Keratinocyte (primary cell): Measurements from ENCODE around the gene ERI3. TPM values are rescaled to one million over a fixed set of nuclear protein-coding genes. Genes with fewer than 3 reads are reported as not detected.

ENCODE experiments used
- DNase-seq: peaks from one replicate; pipeline ENCODE4 v3.0.0-alpha.2; 2011; ENCODE audit warnings: low read depth, missing footprints, low spot score
- FAIRE-seq: peaks from 2 replicates; lab custom pipeline; 2011; peaks lifted over from hg19 to GRCh38; lab: Jason Lieb, UNC
- H2AFZ ChIP-seq: 2 replicates; pipeline ENCODE4 v1.6.0; 2012; ENCODE audit warnings: low read length, control low read depth, inconsistent platforms; ENCODE audit not compliant: control insufficient read depth
- H3K27ac ChIP-seq: 2 replicates; pipeline ENCODE4 v1.5.1; 2011; ENCODE audit warnings: low read length; ENCODE audit not compliant: control insufficient read depth, insufficient read depth
- H3K27me3 ChIP-seq: 3 replicates; pipeline ENCODE4 v1.6.0; 2011; ENCODE audit warnings: low read length; ENCODE audit not compliant: control insufficient read depth, insufficient read depth; ENCODE audit errors: extremely low read depth
- H3K36me3 ChIP-seq, 2 experiments: 2 replicates in 1 of 2; 3 replicates in 1 of 2; pipeline ENCODE4 v1.5.1; 2011; ENCODE audit warnings: low read length in 2 of 2, mild to moderate bottlenecking in 1 of 2; ENCODE audit not compliant: control insufficient read depth in 2 of 2, insufficient read depth in 2 of 2; ENCODE audit errors: extremely low read depth in 1 of 2
- H3K4me1 ChIP-seq: 3 replicates; pipeline ENCODE4 v1.5.1; 2011; ENCODE audit warnings: low read length; ENCODE audit not compliant: control insufficient read depth, insufficient read depth; ENCODE audit errors: extremely low read depth
- H3K4me2 ChIP-seq: 3 replicates; pipeline ENCODE4 v1.6.0; 2011; ENCODE audit warnings: low read depth, low read length; ENCODE audit not compliant: control insufficient read depth, insufficient read depth; ENCODE audit errors: extremely low read depth
- H3K4me3 ChIP-seq, 3 experiments: fragments of 200-600 bp in 1 of 3; sonication (generic) in 1 of 3; 2 replicates in 2 of 3; 3 replicates in 1 of 3; pipeline ENCODE4 v1.5.1; 2011 to 2016; ENCODE audit warnings: low read length in 3 of 3, mild to moderate bottlenecking in 3 of 3, control low read depth in 2 of 3, inconsistent platforms in 1 of 3, low read depth in 1 of 3, mixed read lengths in 1 of 3, mixed run types in 1 of 3, moderate library complexity in 1 of 3; ENCODE audit not compliant: control insufficient read depth in 2 of 3, insufficient read depth in 2 of 3; ENCODE audit errors: extremely low read depth in 1 of 3
- H3K79me2 ChIP-seq: 2 replicates; pipeline ENCODE4 v1.6.0; 2012; ENCODE audit warnings: low read length; ENCODE audit not compliant: control insufficient read depth, insufficient read depth
- H3K9ac ChIP-seq: 3 replicates; pipeline ENCODE4 v1.6.0; 2011; ENCODE audit warnings: low read length; ENCODE audit not compliant: control insufficient read depth, insufficient read depth; ENCODE audit errors: extremely low read depth
- H3K9me1 ChIP-seq: 3 replicates; pipeline ENCODE4 v1.6.0; 2011; ENCODE audit warnings: low read length; ENCODE audit not compliant: control insufficient read depth, insufficient read depth; ENCODE audit errors: extremely low read depth
- H3K9me3 ChIP-seq: 2 replicates; pipeline ENCODE4 v1.5.1; 2012; ENCODE audit warnings: low read depth, low read length; ENCODE audit not compliant: control insufficient read depth
- H4K20me1 ChIP-seq: 3 replicates; pipeline ENCODE4 v1.6.0; 2011; ENCODE audit warnings: low read length; ENCODE audit not compliant: control insufficient read depth, insufficient read depth; ENCODE audit errors: extremely low read depth
- EZH2 ChIP-seq: IDR thresholded peaks from one replicate; pipeline ENCODE4 v1.6.1; 2012; ENCODE audit warnings: inconsistent platforms, mild to moderate bottlenecking, low read length, moderate library complexity
- dilution Hi-C: fragments of 300-500 bp; cut with MboI; formaldehyde crosslinking; loops from one replicate; pipeline ENCODE4 v1.7.0; 2020; ENCODE audit warnings: low sequenced_read_pairs; ENCODE audit not compliant: extremely low pct_ligation_motif_present
- polyA plus RNA-seq, 5 experiments: library from polyadenylated mRNA; depleted of rRNA in 3 of 5; stranded (reverse) in 3 of 5; stranded (forward) in 1 of 5; unstranded in 1 of 5; fragments of >200 nt; gene quantifications; 1 replicate in 1 of 5; 2 replicates in 3 of 5; 3 replicates in 1 of 5; pipeline versions ENCODE4 v1.2.1 to v1.2.3, GENCODE V29; 2011 to 2012; ENCODE audit warnings: missing spikeins in 2 of 5, low read depth in 1 of 5, low replicate concordance in 1 of 5
- TF ChIP-seq, protein P1 (sequence below), 3 experiments: IDR thresholded peaks in 1 of 3; conservative IDR thresholded peaks in 1 of 3; optimal IDR thresholded peaks in 1 of 3; 2 replicates in 2 of 3; 3 replicates in 1 of 3; pipeline versions ENCODE3 to v1.5.1; 2011; ENCODE audit warnings: low read length in 3 of 3, mild to moderate bottlenecking in 3 of 3, moderate library complexity in 2 of 3, control low read depth in 1 of 3, inconsistent platforms in 1 of 3; ENCODE audit not compliant: insufficient read depth in 2 of 3; ENCODE audit errors: extremely low read depth in 1 of 3

The ERI3 gene
- polyA plus RNA-seq, 1 donor (not counting 4 experiments of a cell fraction or from before 2014, with no cell fraction given) = 43.7 TPM

GRCh38 chr1:44251486-44251885 lies 103.6 kb downstream of the ERI3 start:
- peaks cover 2% of the 10 kb centered on the region for H3K9me1 ChIP-seq
- no peak overlapping the region for H3K9ac ChIP-seq
- dilution Hi-C loops = no loop called here
- no peak overlapping the region for H3K27ac ChIP-seq
- peaks cover under 1 to 3% of the 10 kb centered on the region in 2 experiments for H3K36me3 ChIP-seq
- peaks cover 3% of the 10 kb centered on the region for H4K20me1 ChIP-seq
- H3K4me2 ChIP-seq = no peak overlapping the region
- H3K4me1 ChIP-seq = peaks cover 6% of the 10 kb centered on the region
- no peaks in the 10 kb centered on the region for H3K27me3 ChIP-seq
- no peaks in the 10 kb centered on the region for H3K9me3 ChIP-seq
- no peak overlapping the region for H3K4me3 ChIP-seq
- H2AFZ ChIP-seq = no peak overlapping the region
- DNase-seq = no peak
- TF ChIP-seq, protein P1, sequence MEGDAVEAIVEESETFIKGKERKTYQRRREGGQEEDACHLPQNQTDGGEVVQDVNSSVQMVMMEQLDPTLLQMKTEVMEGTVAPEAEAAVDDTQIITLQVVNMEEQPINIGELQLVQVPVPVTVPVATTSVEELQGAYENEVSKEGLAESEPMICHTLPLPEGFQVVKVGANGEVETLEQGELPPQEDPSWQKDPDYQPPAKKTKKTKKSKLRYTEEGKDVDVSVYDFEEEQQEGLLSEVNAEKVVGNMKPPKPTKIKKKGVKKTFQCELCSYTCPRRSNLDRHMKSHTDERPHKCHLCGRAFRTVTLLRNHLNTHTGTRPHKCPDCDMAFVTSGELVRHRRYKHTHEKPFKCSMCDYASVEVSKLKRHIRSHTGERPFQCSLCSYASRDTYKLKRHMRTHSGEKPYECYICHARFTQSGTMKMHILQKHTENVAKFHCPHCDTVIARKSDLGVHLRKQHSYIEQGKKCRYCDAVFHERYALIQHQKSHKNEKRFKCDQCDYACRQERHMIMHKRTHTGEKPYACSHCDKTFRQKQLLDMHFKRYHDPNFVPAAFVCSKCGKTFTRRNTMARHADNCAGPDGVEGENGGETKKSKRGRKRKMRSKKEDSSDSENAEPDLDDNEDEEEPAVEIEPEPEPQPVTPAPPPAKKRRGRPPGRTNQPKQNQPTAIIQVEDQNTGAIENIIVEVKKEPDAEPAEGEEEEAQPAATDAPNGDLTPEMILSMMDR (optimal IDR thresholded peaks at IDR 0.05 in 1 of 3, IDR thresholded peaks at IDR 0.05 in 1 of 3, conservative IDR thresholded peaks at IDR 0.05 in 1 of 3; ENCODE audit: extremely low read depth in 1 of 3, insufficient read depth in 2 of 3, low read length in 3 of 3) = no peak
- TF ChIP-seq EZH2 = no peak
- no peaks in the 10 kb centered on the region for H3K79me2 ChIP-seq
- no peak for FAIRE-seq

DNA sequence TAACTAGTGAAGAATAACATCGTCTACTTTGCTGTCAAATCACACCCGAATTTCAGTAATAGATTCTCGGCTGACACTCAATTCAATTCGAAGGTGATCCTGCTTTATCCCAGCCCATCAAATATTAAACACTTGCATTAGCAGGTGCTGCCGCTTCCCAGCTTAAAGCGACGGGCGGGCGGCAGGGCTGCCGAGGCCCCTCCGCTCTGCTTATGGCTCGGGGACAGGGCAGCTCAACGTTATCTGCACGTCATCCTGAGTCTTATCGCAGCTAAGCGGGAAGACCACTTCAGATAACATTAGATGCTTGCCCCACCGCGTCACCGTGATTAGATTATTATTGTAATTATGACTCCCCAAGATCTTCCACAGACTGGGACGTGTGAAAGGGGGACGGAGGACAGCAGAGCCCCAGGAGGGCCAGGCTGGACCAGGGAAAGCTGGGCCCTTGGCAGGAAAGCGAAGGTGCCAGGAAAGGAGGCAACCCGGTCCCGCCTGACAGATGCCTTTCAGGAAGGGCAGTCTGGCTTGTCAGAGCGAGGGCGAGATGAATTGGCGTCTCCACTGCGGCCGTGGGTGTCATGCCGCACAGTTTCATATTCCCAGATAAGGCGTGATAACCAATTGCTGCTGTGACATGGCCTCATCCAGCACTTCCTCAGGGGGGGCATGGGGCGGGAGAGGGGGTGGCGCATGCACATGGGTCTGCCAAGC lies 104.8 kb downstream of the ERI3 start:
- Histone ChIP-seq H3K9ac (no peak overlapping the region), H3K27me3 (no peaks in the 10 kb centered on the region), H3K79me2 (no peaks in the 10 kb centered on the region), H3K36me3 (no peaks in the 10 kb centered on the region), H3K4me2 (no peak overlapping the region), H4K20me1 (peaks cover 3% of the 10 kb centered on the region), H3K9me1 (peaks cover 2% of the 10 kb centered on the region), H3K4me1 (peaks cover 16% of the 10 kb centered on the region), H3K27ac (no peak overlapping the region), H3K9me3 (no peaks in the 10 kb centered on the region), H2AFZ (no peak overlapping the region), H3K4me3 (no peak overlapping the region)
- dilution Hi-C loops = no loop called here
- FAIRE-seq (no peak), DNase-seq (no peak)
- TF ChIP-seq, protein P1 (optimal IDR thresholded peaks at IDR 0.05 in 1 of 3, IDR thresholded peaks at IDR 0.05 in 1 of 3, conservative IDR thresholded peaks at IDR 0.05 in 1 of 3; ENCODE audit: extremely low read depth in 1 of 3, insufficient read depth in 2 of 3, low read length in 3 of 3) = no peak
- TF ChIP-seq EZH2 = no peak
